Karpas-422 (cell line): ENCODE measurements around the gene PRKCH. TPM values are rescaled to one million over a fixed set of nuclear protein-coding genes. Genes with fewer than 3 reads are reported as not detected.

Source experiments
- DNase-seq: peaks from one replicate; pipeline ENCODE4 v3.0.0-alpha.2; 2015
- H2AFZ ChIP-seq: fragments of 200-600 bp; sonication (generic); 2 replicates; pipeline ENCODE4 v1.6.1; 2014; ENCODE audit warnings: antibody characterized with exemption, low read length, mixed read lengths
- H3K27ac ChIP-seq: fragments of 200-600 bp; sonication (generic); 2 replicates; pipeline ENCODE4 v1.5.1; 2014; ENCODE audit warnings: mild to moderate bottlenecking, low read length, moderate library complexity
- H3K27me3 ChIP-seq: fragments of 200-600 bp; sonication (generic); 2 replicates; pipeline ENCODE4 v1.6.1; 2014; ENCODE audit warnings: low read length, mixed read lengths
- H3K36me3 ChIP-seq: fragments of 200-600 bp; sonication (generic); 2 replicates; pipeline ENCODE4 v1.6.1; 2014; ENCODE audit warnings: low read length, mixed read lengths; ENCODE audit not compliant: insufficient read depth
- H3K4me1 ChIP-seq: fragments of 200-600 bp; sonication (generic); 2 replicates; pipeline ENCODE4 v1.6.1; 2014; ENCODE audit warnings: mild to moderate bottlenecking, low read length, mixed read lengths
- H3K4me2 ChIP-seq: fragments of 200-600 bp; sonication (generic); 2 replicates; pipeline ENCODE4 v1.6.1; 2014; ENCODE audit warnings: low read length, low read depth, mild to moderate bottlenecking; ENCODE audit not compliant: poor library complexity, severe bottlenecking
- H3K4me3 ChIP-seq: fragments of 200-600 bp; sonication (generic); 2 replicates; pipeline ENCODE4 v1.5.1; 2014; ENCODE audit warnings: mild to moderate bottlenecking, antibody characterized with exemption, low read length, mixed read lengths
- H3K79me2 ChIP-seq: fragments of 200-600 bp; sonication (generic); 2 replicates; pipeline ENCODE4 v1.6.1; 2014; ENCODE audit warnings: mild to moderate bottlenecking, low read length, mixed read lengths
- H3K9ac ChIP-seq: fragments of 200-600 bp; sonication (generic); 2 replicates; pipeline ENCODE4 v1.6.0; 2014; ENCODE audit warnings: low read length
- H3K9me2 ChIP-seq: fragments of 200-600 bp; sonication (generic), shearing (Covaris generic); replicated peaks from 2 replicates; pipeline ENCODE4 v1.6.0; 2014; ENCODE audit warnings: mild to moderate bottlenecking, low read length, moderate library complexity; ENCODE audit not compliant: insufficient read depth
- H3K9me3 ChIP-seq: fragments of 300-700, 200-600 bp; sonication (generic); 2 replicates; pipeline ENCODE4 v1.6.1; 2014; ENCODE audit warnings: low read length, mixed read lengths
- H4K20me1 ChIP-seq: fragments of 200-600 bp; sonication (generic); 2 replicates; pipeline ENCODE4 v1.6.1; 2014; ENCODE audit warnings: mild to moderate bottlenecking, antibody characterized with exemption, low read length, low read depth; ENCODE audit not compliant: insufficient read depth
- total RNA-seq: library from RNA; depleted of rRNA; stranded (reverse); fragments of >200 nt; shearing (Covaris generic); gene quantifications from 2 replicates; pipeline ENCODE4 v1.2.3, GENCODE V29; 2014; ENCODE audit warnings: low replicate concordance

PRKCH gene
- total RNA-seq, 1 experiment from 2014 or later, result 7.0 TPM

DNA sequence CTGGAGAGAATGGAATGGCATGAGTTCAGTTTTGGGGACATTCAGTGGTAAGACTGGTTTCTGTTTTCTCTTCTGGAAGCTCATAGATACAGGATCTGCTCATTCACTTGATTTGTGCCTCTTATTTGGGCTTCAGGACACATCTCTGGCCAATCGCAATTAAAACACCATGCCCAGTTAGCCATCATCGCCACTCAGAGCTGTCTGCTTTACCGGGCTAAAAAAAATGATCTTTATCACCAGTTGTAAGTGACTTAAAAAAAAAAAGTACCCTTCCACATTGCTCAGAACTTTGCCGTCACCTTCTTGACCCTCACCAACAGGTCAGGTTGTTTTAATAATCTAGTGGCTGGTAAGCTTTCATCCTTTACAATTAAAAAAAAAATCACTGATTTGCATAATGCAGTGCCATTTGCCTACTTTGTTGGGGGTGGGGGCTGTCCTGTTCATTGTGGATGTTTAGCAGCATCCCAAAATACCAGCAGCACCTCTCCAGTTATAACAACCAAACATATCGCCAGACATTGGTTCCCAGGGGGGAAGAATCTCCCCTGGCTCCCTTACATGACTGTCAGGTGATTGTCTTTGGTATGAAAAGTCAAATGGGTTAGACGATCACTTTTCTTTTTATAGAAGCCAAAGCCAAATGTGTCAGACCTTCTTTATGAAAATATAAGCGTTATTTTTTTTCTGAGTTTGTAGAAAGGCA is 150.1 kb downstream of the PRKCH start:
- peak overlapping the region; percentile 72 for H3K9ac ChIP-seq
- peak overlapping the region; percentile 66 for H3K4me3 ChIP-seq
- no peaks in the 10 kb centered on the region for H3K9me2 ChIP-seq
- H4K20me1 ChIP-seq, result no peaks in the 10 kb centered on the region
- H3K27ac ChIP-seq, result peak overlapping the region; percentile 92
- H3K27me3 ChIP-seq, result no peaks in the 10 kb centered on the region
- H3K36me3 ChIP-seq, result no peaks in the 10 kb centered on the region
- peak overlapping the region; percentile 87 for H3K4me2 ChIP-seq
- H3K79me2 ChIP-seq, result no peaks in the 10 kb centered on the region
- peak; percentile 94 for DNase-seq
- H3K9me3 ChIP-seq, result no peaks in the 10 kb centered on the region
- H3K4me1 ChIP-seq, result peaks cover 58% of the 10 kb centered on the region
- 0 out of 2 replicates have a peak overlapping the region, but pooled peaks have one; percentile 19 for H2AFZ ChIP-seq

DNA sequence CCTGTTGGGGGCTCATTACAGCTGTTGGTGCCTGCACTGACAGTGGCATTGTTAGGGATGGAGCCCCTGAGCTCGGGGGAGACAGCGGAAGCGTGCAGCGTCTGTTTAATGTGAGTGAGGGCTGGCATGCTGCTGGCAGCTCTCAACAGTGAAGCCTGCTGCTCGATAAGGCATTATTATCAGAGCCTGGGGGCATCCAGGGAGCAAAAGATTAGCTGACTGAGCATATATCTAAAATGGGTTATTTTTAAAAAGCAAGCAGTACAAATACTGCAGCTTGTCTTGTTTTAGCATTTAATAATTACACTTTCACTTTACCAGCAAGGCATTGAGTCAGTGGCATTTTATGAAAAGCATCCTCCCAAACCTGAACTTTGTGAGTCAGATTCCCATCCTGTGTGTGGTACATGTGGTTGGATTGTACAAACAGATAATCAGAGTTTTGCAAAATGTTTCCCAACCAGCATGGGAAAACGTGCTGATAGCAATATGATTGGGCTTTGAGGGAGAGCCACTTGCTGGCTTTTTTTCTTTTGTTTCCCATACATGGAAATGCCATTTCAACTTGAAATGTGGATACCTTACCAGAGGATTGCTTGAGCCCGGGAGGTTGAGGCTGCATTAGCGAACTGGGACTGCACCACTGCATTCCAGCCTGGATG is 150.8 kb downstream of the PRKCH start:
- no peaks in the 10 kb centered on the region for H4K20me1 ChIP-seq
- H3K36me3 ChIP-seq, result no peaks in the 10 kb centered on the region
- no peak for DNase-seq
- peaks cover 65% of the 10 kb centered on the region for H3K4me1 ChIP-seq
- H3K9ac ChIP-seq, result peak overlapping the region; percentile 72
- no peaks in the 10 kb centered on the region for H3K27me3 ChIP-seq
- peak overlapping the region; percentile 66 for H3K4me3 ChIP-seq
- peak overlapping the region; percentile 19 for H2AFZ ChIP-seq
- no peaks in the 10 kb centered on the region for H3K9me2 ChIP-seq
- H3K79me2 ChIP-seq, result no peaks in the 10 kb centered on the region
- H3K9me3 ChIP-seq, result no peaks in the 10 kb centered on the region
- peak overlapping the region; percentile 87 for H3K4me2 ChIP-seq
- H3K27ac ChIP-seq, result peak overlapping the region; percentile 92

DNA sequence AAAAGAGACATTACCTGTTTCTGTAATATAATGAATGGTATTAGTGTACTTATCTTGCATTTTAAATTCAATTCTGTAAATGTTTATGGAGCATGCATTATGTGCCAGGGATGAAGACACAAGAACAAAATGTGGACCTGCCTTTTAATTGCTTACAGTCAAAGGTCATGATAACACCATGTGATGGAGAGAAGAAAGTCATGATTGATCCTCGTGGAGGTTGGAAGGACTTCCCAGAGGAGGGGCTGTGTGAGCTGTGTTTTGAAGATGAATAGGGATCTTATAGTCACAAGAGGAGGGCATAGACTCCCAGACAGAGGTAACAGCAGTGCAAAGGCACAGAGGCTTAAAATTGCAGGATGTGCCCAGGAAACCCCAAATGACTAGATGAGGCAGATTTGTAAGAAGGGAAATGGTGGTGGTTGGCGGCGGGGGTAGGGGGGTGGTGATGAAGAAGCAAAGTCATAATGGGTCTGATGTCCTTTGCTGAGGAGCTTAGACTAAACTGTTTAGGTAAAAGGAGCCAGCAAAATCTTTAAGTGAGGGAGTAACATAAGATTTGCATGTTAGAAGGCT is 151.5 kb downstream of the PRKCH start:
- peak overlapping the region; percentile 66 for H3K4me3 ChIP-seq
- H3K4me1 ChIP-seq, result peaks cover 73% of the 10 kb centered on the region
- H3K9me2 ChIP-seq, result no peaks in the 10 kb centered on the region
- H2AFZ ChIP-seq, result peak overlapping the region; percentile 19
- H3K4me2 ChIP-seq, result peak overlapping the region; percentile 87
- H3K27me3 ChIP-seq, result no peaks in the 10 kb centered on the region
- peak overlapping the region; percentile 92 for H3K27ac ChIP-seq
- no peaks in the 10 kb centered on the region for H4K20me1 ChIP-seq
- peak overlapping the region; percentile 72 for H3K9ac ChIP-seq
- no peaks in the 10 kb centered on the region for H3K9me3 ChIP-seq
- H3K79me2 ChIP-seq, result no peaks in the 10 kb centered on the region
- DNase-seq, result peak; percentile 61
- H3K36me3 ChIP-seq, result no peaks in the 10 kb centered on the region

DNA sequence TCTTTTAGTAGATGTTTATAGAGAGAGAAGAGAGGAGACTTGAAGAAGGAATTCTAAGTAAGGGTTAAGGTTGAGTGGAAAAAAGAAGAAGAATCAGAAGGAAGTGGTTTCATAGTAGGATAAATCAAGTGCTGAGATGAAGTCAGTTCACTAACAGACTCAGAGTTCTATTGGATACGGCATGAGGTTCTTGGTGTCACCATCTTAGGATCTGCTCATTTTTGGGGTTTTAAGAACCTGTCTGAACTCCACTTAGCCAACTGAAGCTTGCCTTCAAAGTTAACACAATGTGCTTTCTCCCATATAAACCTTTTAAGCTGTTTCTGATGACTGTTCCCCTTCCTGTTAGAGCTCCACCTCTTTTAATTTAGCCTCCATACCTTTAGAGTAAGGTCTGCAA is 152.6 kb downstream of the PRKCH start:
- H3K9ac ChIP-seq, result no peak overlapping the region
- no peaks in the 10 kb centered on the region for H3K79me2 ChIP-seq
- H3K27ac ChIP-seq, result peak overlapping the region; percentile 34; the same call in 1 of the 2 replicates
- H3K4me1 ChIP-seq, result peaks cover 84% of the 10 kb centered on the region
- no peaks in the 10 kb centered on the region for H3K9me2 ChIP-seq
- no peaks in the 10 kb centered on the region for H3K27me3 ChIP-seq
- DNase-seq, result peak; percentile 50
- H3K4me2 ChIP-seq, result no peak overlapping the region
- no peaks in the 10 kb centered on the region for H3K9me3 ChIP-seq
- H3K4me3 ChIP-seq, result no peak overlapping the region
- H3K36me3 ChIP-seq, result no peaks in the 10 kb centered on the region
- peak overlapping the region; percentile 31; the same call in 1 of the 2 replicates for H2AFZ ChIP-seq
- no peaks in the 10 kb centered on the region for H4K20me1 ChIP-seq

DNA sequence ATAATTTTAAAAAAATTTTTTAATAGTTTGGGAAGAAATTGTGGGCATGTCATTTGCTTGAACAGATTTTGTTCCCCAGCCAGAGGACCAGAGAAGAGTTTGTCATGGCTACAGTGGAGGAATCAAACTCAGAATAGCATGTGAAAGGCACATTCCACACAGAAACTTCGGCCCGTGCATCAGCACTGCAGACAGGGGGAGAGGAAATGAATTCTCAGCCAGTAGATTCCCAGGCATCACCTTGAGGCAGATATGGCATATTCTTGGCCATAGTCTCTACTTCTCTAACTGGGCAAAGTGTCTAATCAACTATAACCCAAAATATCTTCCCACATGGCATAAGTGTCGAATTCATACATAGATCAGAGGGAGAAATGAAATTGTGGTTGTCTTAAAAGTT is 153.3 kb downstream of the PRKCH start:
- no peak overlapping the region for H3K4me2 ChIP-seq
- DNase-seq, result no peak
- H2AFZ ChIP-seq, result no peak overlapping the region
- no peaks in the 10 kb centered on the region for H3K9me3 ChIP-seq
- no peak overlapping the region for H3K9ac ChIP-seq
- peaks cover 91% of the 10 kb centered on the region for H3K4me1 ChIP-seq
- no peaks in the 10 kb centered on the region for H3K9me2 ChIP-seq
- no peaks in the 10 kb centered on the region for H3K36me3 ChIP-seq
- H3K4me3 ChIP-seq, result no peak overlapping the region
- H3K27me3 ChIP-seq, result no peaks in the 10 kb centered on the region
- no peaks in the 10 kb centered on the region for H4K20me1 ChIP-seq
- no peaks in the 10 kb centered on the region for H3K79me2 ChIP-seq
- peak overlapping the region; percentile 47 for H3K27ac ChIP-seq

DNA sequence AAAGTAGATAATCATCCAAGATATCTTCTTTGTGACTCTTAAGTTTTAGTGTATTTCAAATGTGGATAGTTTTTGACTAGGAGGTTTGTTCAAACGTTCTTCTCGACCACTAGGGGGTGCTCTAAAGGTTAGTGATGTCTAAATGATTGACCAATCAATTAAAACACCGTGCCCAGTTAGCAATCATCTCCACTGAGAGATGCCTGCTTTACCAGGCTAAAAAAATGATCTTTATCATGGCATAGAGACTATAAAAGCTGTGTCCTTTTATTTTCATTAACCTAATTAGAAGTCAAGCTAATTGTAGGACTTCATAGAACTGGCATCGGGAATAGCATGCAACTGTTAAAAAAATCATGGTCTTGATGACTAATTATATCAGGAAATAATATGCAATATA is 153.9 kb downstream of the PRKCH start:
- Histone ChIP-seq H3K9me3 (no peaks in the 10 kb centered on the region), H3K36me3 (no peaks in the 10 kb centered on the region), H4K20me1 (no peaks in the 10 kb centered on the region), H2AFZ (no peak overlapping the region), H3K4me3 (no peak overlapping the region), H3K4me2 (no peak overlapping the region), H3K4me1 (peaks cover 89% of the 10 kb centered on the region), H3K27me3 (no peaks in the 10 kb centered on the region), H3K27ac (peak overlapping the region; percentile 85), H3K9ac (no peak overlapping the region), H3K79me2 (no peaks in the 10 kb centered on the region), H3K9me2 (no peaks in the 10 kb centered on the region)
- peak; percentile 95 for DNase-seq

DNA sequence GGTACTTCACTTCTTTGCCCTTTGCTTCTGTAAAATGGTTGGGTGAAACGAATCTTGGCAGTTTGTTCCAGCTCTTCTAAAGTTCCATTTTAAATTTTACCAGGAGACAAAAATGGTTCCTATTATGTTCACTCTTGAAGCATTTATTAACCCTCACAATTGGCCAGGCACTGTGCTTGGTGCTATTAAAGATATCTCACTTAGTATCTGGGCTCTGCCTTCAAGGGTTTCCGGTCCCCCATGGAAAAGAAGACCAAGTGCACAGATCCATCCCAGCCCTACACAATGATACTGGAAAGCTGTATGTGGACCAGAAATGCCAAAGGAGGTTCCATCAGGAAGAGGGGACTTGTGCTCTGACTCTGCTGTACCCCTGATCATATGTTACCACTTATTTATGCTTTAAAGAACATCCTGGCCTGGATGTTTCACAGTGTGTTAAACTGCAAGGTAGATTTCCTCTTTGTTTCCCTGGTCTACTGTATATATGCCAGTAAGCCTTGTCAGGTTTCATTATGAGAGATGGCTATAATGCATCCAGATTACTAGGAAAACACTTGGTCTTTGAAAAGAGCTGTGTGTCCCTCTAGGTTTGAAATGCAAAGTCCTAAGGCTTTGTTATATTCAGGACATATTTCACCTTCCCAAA is 154.8 kb downstream of the PRKCH start:
- H4K20me1 ChIP-seq, result no peaks in the 10 kb centered on the region
- no peaks in the 10 kb centered on the region for H3K36me3 ChIP-seq
- no peaks in the 10 kb centered on the region for H3K79me2 ChIP-seq
- no peak for DNase-seq
- H3K27me3 ChIP-seq, result no peaks in the 10 kb centered on the region
- H3K27ac ChIP-seq, result peak overlapping the region; percentile 85
- peak overlapping the region; percentile 72 for H2AFZ ChIP-seq
- peak overlapping the region; percentile 52 for H3K9ac ChIP-seq
- no peaks in the 10 kb centered on the region for H3K9me2 ChIP-seq
- no peak overlapping the region for H3K4me3 ChIP-seq
- H3K4me2 ChIP-seq, result peak overlapping the region; percentile 64
- H3K4me1 ChIP-seq, result peaks cover 80% of the 10 kb centered on the region
- no peaks in the 10 kb centered on the region for H3K9me3 ChIP-seq
